Lower leg skin (tissue), 4 donors: Measurements from ENCODE around the gene CLIC4. TPM values are rescaled to one million over a fixed set of nuclear protein-coding genes. Genes with fewer than 3 reads are reported as not detected.
"Not testable (repeated sequence)": the region's sequence is repeated elsewhere in the genome, so short reads cannot be mapped to it uniquely, and the experiment has no call there.

Experiments
- DNase-seq, 2 donors: peaks; one replicate each; pipeline ENCODE4 v3.0.0-alpha.2; 2019; ENCODE audit warnings: low spot score in 2 of 2
- H3K4me3 ChIP-seq: fragments of 200-600 bp; sonication (generic); 2 replicates; pipeline ENCODE4 v1.5.1; 2017; ENCODE audit warnings: mild to moderate bottlenecking, low read depth; ENCODE audit not compliant: poor library complexity, severe bottlenecking
- POLR2A ChIP-seq, 2 donors: fragments of 450-650 bp; IDR thresholded peaks; one replicate each; pipeline ENCODE4 v1.6.1; 2016 to 2017; ENCODE audit warnings: antibody characterized with exemption in 2 of 2, mild to moderate bottlenecking in 1 of 2, moderate library complexity in 1 of 2
- WGBS, 2 donors: methylation state at CpG; one replicate each; pipeline ENCODE4 v1.1.5; 2018; 5-methylcytosine and 5-hydroxymethylcytosine counted together
- intact Hi-C: fragments of 100-400 bp; cut with DNase I; formaldehyde crosslinking; loops from one replicate; pipeline ENCODE4 v1.15.0; 2023; ENCODE audit warnings: low total_unique reads
- total RNA-seq, 4 donors: library from RNA; depleted of rRNA; stranded (reverse); fragments of >200 nt; gene quantifications; one replicate each; pipeline ENCODE4 v1.1.0, GENCODE V29; 2016
- TF ChIP-seq, protein P1 (sequence below), 3 donors: fragments of 450-650 bp; IDR thresholded peaks; one replicate each; pipeline ENCODE4 v1.5.1; 2016; ENCODE audit warnings: antibody characterized with exemption in 3 of 3, mild to moderate bottlenecking in 3 of 3, moderate library complexity in 2 of 3

Gene CLIC4
- total RNA-seq, 4 donors from 2014 or later: 32.0 to 97.3 (median 60.7) TPM

GRCh38 chr1:24793447-24794129 is 48.3 kb downstream of the CLIC4 start:
- intact Hi-C loops: no loop called here
- TF ChIP-seq, protein P1, sequence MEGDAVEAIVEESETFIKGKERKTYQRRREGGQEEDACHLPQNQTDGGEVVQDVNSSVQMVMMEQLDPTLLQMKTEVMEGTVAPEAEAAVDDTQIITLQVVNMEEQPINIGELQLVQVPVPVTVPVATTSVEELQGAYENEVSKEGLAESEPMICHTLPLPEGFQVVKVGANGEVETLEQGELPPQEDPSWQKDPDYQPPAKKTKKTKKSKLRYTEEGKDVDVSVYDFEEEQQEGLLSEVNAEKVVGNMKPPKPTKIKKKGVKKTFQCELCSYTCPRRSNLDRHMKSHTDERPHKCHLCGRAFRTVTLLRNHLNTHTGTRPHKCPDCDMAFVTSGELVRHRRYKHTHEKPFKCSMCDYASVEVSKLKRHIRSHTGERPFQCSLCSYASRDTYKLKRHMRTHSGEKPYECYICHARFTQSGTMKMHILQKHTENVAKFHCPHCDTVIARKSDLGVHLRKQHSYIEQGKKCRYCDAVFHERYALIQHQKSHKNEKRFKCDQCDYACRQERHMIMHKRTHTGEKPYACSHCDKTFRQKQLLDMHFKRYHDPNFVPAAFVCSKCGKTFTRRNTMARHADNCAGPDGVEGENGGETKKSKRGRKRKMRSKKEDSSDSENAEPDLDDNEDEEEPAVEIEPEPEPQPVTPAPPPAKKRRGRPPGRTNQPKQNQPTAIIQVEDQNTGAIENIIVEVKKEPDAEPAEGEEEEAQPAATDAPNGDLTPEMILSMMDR (IDR thresholded peaks at IDR 0.05): no peak
- 49 to 64% methylated on average over 4 of the region's 4 CpGs for WGBS, 2 donors
- no peak for DNase-seq
- H3K4me3 ChIP-seq: no peak overlapping the region

DNA sequence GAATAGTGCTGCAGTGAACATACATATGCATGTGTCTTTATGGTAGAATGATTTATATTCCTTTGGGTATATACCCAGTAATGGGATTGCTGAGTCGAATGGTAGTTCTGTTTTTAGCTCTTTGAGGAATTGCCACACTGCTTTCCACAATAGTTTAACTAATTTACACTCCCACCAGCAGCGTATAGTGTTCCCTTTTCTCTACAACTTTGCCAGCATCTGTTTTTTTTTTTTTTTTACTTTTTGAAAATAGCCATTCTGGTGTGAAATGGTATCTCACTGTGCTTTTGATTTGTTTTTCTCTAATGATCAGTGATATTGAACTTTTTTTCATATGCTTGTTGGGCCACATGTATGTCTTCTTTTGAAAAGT is 48.9 kb downstream of the CLIC4 start:
- DNase-seq, H3K4me3 ChIP-seq, intact Hi-C loops: not testable (repeated sequence)
- 47 to 55% methylated on average over 2 of the region's 2 CpGs for WGBS, 2 donors

DNA sequence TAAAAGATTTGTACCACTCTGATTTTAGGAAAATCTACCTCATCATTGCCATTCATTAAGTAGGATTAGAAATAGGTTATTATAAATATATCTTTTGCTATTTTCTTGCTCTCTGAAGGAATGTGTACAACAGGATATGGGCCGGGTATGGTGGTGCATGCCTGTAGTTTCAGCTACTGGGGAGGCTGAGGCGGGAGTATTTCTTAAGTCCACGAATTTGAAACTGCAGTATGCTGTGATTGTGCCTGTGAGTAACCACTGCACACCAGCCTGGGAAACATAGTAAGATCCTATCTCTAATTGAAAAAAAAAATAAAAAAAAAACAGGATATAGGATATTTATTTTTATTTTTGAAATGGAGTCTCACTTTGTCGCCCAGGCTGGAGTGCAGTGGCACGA is 50.0 kb downstream of the CLIC4 start:
- intact Hi-C loops: no loop called here
- 90 to 94% methylated on average over 5 of the region's 5 CpGs for WGBS, 2 donors
- TF ChIP-seq, protein P1 (IDR thresholded peaks at IDR 0.05): no peak
- TF ChIP-seq POLR2A (IDR thresholded peaks at IDR 0.05): no peak
- no peak overlapping the region for H3K4me3 ChIP-seq
- DNase-seq: no peak

DNA sequence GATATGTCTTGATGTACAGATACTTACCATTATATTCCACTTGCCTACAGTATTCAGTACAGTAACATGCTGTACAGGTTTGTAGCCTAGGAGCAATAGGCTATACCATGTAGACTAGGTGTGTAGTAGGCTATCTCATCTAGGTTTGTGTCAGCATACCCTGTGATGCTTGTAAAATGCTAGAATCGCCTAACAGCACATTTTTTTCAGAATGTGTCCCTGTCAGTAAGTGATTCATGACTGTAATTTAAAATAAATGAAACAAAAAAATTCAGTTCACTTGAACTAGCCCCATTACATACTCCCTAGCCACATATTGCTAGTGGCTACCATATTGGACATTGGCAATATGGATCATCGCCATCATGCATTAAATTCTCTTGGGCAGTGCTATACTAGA is 51.3 kb downstream of the CLIC4 start:
- DNase-seq: no peak
- H3K4me3 ChIP-seq: no peak overlapping the region
- intact Hi-C loops: no loop called here
- TF ChIP-seq, protein P1 (IDR thresholded peaks at IDR 0.05): no peak
- WGBS, 2 donors: 93 to 96% methylated on average over 2 of the region's 2 CpGs

DNA sequence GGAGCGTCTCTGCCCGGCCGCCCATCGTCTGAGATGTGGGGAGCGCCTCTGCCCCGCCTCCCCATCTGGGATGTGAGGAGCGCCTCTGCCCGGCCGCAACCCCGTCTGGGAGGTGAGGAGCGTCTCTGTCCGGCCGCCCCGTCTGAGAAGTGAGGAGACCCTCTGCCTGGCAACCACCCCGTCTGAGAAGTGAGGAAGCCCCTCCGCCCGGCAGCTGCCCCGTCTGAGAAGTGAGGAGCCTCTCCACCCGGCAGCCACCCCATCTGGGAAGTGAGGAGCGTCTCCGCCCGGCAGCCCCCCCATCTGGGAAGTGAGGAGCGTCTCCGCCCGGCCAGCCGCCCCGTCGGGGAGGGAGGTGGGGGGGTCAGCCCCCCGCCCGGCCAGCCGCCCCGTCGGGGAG is 54.0 kb downstream of the CLIC4 start:
- intact Hi-C loops, DNase-seq, H3K4me3 ChIP-seq: not testable (repeated sequence)
- WGBS, 2 donors: 99 to 100% methylated on average over 6 to 18 of the region's 33 CpGs

GRCh38 chr1:24801176-24801575 is 55.9 kb downstream of the CLIC4 start:
- 47 to 59% methylated on average over 1 of the region's 1 CpG for WGBS, 2 donors
- no peak overlapping the region for H3K4me3 ChIP-seq
- TF ChIP-seq, protein P1 (IDR thresholded peaks at IDR 0.05): no peak
- no peak for TF ChIP-seq POLR2A (IDR thresholded peaks at IDR 0.05)
- no peak for DNase-seq
- intact Hi-C loops: no loop called here

DNA sequence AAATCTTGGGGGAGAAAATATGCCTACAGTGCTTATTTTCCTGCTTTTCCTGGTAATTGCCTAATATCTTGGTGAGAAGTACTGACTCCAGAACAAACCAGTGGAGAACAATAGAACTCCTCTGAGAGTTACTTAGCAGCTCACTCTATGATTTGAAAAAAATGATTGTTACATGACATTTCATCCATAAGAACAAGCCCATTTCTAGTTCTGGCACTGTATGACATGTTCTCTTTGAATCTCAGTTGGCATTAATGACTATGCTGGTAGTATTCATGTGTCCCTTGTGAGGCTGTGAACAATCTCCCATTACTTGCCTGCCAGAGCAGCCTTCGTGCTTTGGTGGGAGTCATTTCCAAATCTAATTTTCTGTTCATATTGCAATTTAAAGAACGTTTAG is 58.0 kb downstream of the CLIC4 start:
- intact Hi-C loops: no loop called here

More for the DNA sequence above, 58.0 kb downstream of the CLIC4 start:
- no peak for TF ChIP-seq POLR2A (IDR thresholded peaks at IDR 0.05)
- TF ChIP-seq, protein P1 (IDR thresholded peaks at IDR 0.05): no peak
- no peak overlapping the region for H3K4me3 ChIP-seq
- DNase-seq: no peak
- WGBS, 2 donors: 37 to 50% methylated on average over 2 of the region's 2 CpGs
